Measurements from ENCODE around the gene SLC35F3. TPM values are rescaled to one million over a fixed set of nuclear protein-coding genes. Genes with fewer than 3 reads are reported as not detected.

SLC35F3 gene
- total RNA-seq, 1 donor from 2014 or later = 1.6 TPM

DNA sequence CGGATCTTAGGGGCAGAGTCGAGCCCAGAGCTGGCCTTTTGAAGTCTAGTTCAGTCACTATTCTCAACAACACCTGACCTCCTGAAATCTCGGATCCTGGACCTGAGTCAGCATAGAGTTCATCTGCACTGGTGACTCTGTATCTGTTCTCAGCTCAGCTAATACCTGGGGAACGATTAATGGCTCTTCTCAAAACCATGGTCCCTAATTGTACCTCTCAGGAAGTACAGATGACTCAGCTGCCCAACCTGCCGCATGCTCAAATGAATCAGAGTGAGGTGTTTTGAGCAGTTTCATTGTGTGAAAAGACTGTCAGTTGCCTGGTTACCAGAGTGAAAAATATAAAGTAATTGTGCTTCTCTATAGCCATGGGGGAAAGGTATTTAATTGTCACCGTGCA is 89.2 kb downstream of the SLC35F3 start:
- TF ChIP-seq, protein P1, sequence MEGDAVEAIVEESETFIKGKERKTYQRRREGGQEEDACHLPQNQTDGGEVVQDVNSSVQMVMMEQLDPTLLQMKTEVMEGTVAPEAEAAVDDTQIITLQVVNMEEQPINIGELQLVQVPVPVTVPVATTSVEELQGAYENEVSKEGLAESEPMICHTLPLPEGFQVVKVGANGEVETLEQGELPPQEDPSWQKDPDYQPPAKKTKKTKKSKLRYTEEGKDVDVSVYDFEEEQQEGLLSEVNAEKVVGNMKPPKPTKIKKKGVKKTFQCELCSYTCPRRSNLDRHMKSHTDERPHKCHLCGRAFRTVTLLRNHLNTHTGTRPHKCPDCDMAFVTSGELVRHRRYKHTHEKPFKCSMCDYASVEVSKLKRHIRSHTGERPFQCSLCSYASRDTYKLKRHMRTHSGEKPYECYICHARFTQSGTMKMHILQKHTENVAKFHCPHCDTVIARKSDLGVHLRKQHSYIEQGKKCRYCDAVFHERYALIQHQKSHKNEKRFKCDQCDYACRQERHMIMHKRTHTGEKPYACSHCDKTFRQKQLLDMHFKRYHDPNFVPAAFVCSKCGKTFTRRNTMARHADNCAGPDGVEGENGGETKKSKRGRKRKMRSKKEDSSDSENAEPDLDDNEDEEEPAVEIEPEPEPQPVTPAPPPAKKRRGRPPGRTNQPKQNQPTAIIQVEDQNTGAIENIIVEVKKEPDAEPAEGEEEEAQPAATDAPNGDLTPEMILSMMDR (conservative IDR thresholded peaks at IDR 0.05; ENCODE audit: low read depth, low read length) = no peak
- peak; percentile 88 for DNase-seq (ENCODE audit: low read depth)
- H3K4me3 ChIP-seq (ENCODE audit: low read depth, low read length) = no peak overlapping the region

DNA sequence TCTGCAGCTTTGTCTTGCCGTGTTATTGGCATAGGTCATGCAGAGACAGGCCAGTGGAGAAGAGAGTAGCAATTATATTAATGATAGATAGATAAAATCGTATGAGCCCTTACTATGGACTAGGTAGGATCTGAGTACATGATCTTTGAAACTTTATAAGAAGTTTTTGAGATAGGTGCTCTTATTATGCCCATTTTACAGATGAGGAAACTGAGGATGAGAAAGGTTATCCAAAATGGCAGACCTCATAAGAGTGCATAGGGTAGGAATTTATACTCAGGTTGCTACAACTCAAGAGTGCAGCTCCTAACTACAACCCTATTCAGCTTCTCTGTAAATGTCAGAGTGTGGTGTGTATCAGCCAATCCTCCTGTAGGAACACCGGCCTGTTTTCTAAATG is 89.6 kb downstream of the SLC35F3 start:
- no peak for DNase-seq (ENCODE audit: low read depth)
- no peak overlapping the region for H3K4me3 ChIP-seq (ENCODE audit: low read depth, low read length)
- TF ChIP-seq, protein P1 (conservative IDR thresholded peaks at IDR 0.05; ENCODE audit: low read depth, low read length) = no peak

DNA sequence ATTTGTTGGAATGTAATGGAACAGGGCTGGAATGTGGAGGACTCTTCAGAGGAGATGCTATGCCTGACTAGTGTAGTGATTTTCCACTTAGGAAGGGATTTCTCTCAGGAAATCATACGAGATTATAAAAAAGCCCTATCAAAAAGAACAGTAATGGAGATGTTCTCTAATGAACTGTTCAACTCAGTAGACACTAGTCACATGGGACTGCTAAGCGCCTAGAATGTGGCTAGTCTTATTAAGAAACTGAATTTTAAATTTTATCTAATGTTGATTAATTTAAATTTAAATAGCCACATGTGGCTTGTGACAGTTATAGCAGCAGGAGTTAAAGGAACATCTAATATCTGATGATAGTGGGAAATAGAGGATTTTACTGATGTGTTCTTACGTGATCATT is 94.0 kb downstream of the SLC35F3 start:
- TF ChIP-seq, protein P1 (conservative IDR thresholded peaks at IDR 0.05; ENCODE audit: low read depth, low read length) = no peak
- DNase-seq (ENCODE audit: low read depth) = no peak

DNA sequence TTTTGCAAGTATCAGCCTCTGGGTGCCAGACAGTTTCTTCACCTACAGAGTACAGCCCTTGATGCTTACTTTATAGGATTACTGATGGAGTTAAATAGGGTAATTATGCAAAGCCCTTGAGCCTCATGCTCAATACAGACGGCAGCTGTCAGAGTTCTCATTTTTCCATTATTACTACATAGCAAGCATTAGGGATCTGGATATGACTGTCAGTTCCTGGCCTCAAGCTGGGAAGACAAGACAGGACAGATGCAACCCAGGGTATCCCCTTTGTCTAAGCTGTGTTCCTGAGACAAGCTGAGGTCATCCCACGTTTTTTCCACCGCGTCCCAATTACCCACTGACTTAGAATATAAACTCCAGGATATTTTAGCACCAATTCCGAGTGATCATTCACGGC is 94.4 kb downstream of the SLC35F3 start:
- no peak for DNase-seq (ENCODE audit: low read depth)
- no peak overlapping the region for H3K4me3 ChIP-seq (ENCODE audit: low read depth, low read length)
- TF ChIP-seq, protein P1 (conservative IDR thresholded peaks at IDR 0.05; ENCODE audit: low read depth, low read length) = no peak

More for the DNA sequence above, 94.0 kb downstream of the SLC35F3 start:
- no peak overlapping the region for H3K4me3 ChIP-seq (ENCODE audit: low read depth, low read length)

DNA sequence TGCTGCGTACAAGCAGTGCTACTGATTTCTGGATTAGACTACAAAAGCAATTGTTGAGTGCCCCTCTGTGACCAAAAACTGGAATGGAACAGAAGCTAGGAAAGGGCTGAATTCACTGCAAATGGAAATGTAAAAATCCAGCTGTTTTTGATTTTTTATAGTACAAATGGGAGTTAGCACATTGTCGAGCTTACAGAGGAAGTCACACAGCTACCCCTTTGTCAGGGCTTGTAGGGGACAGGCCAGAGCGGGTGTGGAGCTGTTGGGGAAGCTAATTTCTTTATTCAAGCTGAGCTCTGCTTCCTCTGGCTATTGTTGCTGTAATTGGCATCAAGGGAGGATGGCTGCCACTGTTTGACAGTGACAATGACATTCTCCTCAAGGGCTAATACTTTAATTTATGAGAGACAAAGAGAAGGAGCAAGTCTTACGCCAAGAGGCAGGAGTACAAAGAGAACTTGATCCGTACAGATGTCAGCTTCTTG is 96.1 kb downstream of the SLC35F3 start:
- TF ChIP-seq, protein P1 (conservative IDR thresholded peaks at IDR 0.05; ENCODE audit: low read depth, low read length) = no peak
- no peak overlapping the region for H3K4me3 ChIP-seq (ENCODE audit: low read depth, low read length)

DNA sequence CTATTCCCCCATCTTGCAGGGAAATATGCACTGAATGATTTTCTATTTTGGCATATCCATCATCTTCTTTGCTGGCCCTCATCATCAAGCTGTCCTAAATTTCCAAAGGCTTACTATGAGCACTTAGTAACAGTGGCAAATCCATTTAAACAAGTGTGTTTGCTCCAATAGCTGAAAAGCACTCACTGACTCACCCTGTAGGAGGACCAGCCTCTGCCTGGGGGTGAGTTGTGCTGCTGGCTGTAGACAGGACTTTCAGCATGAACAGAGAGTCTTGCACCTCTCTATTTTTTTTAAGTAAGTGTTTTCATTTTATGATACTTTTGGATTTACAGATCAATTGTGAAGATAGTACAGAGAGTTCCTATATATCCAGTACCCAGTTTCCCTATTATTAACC is 97.3 kb downstream of the SLC35F3 start:
- no peak for DNase-seq (ENCODE audit: low read depth)
- H3K4me3 ChIP-seq (ENCODE audit: low read depth, low read length) = no peak overlapping the region
- TF ChIP-seq, protein P1 (conservative IDR thresholded peaks at IDR 0.05; ENCODE audit: low read depth, low read length) = no peak

More for the DNA sequence above, 96.1 kb downstream of the SLC35F3 start:
- no peak for DNase-seq (ENCODE audit: low read depth)

DNA sequence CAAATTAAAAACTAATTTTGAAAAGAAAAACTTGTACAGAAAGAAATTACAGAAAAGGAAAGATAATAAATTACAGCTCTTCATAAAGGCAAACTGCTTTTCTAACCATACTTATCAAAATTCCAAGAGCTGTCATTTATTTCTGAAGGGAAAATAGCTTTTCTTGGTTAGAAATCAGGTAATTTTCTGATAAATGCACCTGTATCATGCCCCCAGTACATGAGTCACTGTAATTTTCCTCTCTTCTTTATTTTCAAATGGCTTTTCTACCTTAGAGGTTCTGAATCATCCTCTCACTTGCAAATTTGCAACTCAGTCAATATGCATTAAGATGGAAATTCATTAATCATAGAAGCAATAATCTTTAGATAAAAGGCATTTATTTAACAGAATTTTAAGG is 100.1 kb downstream of the SLC35F3 start:
- H3K4me3 ChIP-seq (ENCODE audit: low read depth, low read length) = no peak overlapping the region
- TF ChIP-seq, protein P1 (conservative IDR thresholded peaks at IDR 0.05; ENCODE audit: low read depth, low read length) = no peak
- DNase-seq (ENCODE audit: low read depth) = no peak
